ENCODE measurements around the gene SCRN1. TPM values are rescaled to one million over a fixed set of nuclear protein-coding genes. Genes with fewer than 3 reads are reported as not detected.

Gene SCRN1
- total and polyA plus RNA-seq, 2 of the 13 experiments (the other 11 are each of a cell fraction or from before 2014, with no cell fraction given) = 43.2 to 49.8 TPM

DNA sequence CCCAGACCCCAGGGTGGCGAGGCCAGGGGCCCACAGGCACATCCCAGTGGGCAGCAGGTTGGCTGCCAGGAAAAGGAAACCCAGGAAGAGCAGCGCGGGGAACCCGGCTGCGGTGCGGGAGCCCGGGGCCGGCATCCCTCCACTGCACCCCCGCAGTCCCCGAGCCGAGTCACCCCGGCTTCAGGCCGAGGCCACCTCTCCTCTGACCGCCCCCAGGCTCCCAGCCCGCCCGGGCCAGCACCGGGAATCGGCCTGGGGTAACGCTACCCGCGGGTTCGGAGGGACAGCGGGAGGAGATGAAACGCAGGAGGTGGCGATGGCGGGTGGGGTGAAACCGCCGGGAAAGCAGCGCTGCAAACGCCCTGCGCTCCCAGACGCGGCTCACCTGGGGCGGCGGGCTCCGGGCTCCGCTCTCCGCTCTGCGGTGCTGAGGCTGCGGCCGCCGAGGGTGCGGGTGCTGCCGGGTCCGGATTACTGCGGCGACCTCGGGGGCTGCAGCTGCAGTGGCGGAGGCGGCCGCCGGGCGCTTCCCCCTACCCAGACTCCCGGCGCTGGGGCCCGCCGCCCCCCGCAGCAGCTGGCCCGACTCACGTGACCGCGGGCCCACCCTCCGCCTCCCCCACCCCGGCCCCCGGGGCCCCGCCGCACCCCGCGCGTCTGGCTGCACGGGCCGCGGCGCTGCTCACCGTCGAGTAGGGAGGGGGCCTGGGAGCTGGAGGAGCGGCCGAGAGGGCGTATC, at the start of gene SCRN1 (continued):
- TF ChIP-seq, protein P1, sequence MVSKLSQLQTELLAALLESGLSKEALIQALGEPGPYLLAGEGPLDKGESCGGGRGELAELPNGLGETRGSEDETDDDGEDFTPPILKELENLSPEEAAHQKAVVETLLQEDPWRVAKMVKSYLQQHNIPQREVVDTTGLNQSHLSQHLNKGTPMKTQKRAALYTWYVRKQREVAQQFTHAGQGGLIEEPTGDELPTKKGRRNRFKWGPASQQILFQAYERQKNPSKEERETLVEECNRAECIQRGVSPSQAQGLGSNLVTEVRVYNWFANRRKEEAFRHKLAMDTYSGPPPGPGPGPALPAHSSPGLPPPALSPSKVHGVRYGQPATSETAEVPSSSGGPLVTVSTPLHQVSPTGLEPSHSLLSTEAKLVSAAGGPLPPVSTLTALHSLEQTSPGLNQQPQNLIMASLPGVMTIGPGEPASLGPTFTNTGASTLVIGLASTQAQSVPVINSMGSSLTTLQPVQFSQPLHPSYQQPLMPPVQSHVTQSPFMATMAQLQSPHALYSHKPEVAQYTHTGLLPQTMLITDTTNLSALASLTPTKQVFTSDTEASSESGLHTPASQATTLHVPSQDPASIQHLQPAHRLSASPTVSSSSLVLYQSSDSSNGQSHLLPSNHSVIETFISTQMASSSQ (IDR thresholded peaks at IDR 0.05; ENCODE audit: low read depth) = no peak
- TF ChIP-seq, protein P1 (CRISPR knock-in tag; IDR thresholded peaks at IDR 0.05; ENCODE audit: borderline replicate concordance) = no peak
- TF ChIP-seq ZNF260 (CRISPR knock-in tag; IDR thresholded peaks at IDR 0.05; ENCODE audit: borderline replicate concordance, low read depth) = no peak
- TF ChIP-seq GATAD2A (CRISPR knock-in tag; IDR thresholded peaks at IDR 0.05) = no peak; the same call in 1 of the 2 replicates
- no peak for TF ChIP-seq ZNF788 (CRISPR knock-in tag; IDR thresholded peaks at IDR 0.05; ENCODE audit: borderline replicate concordance)
- TF ChIP-seq SPEN (CRISPR knock-in tag; IDR thresholded peaks at IDR 0.05; ENCODE audit: low read depth) = no peak; the same call in 1 of the 2 replicates
- TF ChIP-seq MED1 (CRISPR knock-in tag; IDR thresholded peaks at IDR 0.05) = no peak
- TF ChIP-seq ZNF318 (CRISPR knock-in tag; IDR thresholded peaks at IDR 0.05) = no peak
- TF ChIP-seq ATF6 (CRISPR knock-in tag; conservative IDR thresholded peaks at IDR 0.05) = no peak
- TF ChIP-seq BRCA1 (CRISPR knock-in tag; IDR thresholded peaks at IDR 0.05) = no peak
- no peak for TF ChIP-seq ZMYM4 (CRISPR knock-in tag; IDR thresholded peaks at IDR 0.05)
- TF ChIP-seq CHCHD3 (CRISPR knock-in tag; IDR thresholded peaks at IDR 0.05) = no peak
- TF ChIP-seq ZNF431 (CRISPR knock-in tag; IDR thresholded peaks at IDR 0.05; ENCODE audit: borderline replicate concordance, low read depth) = no peak
- TF ChIP-seq SSRP1 (CRISPR knock-in tag; IDR thresholded peaks at IDR 0.05) = no peak
- TF ChIP-seq RBM22 (optimal IDR thresholded peaks at IDR 0.05; ENCODE audit: low read length) = no peak
- no peak for TF ChIP-seq FOSL2 (CRISPR knock-in tag; IDR thresholded peaks at IDR 0.05)

Data from HepG2 (cell line).